Erythroblast (primary cell): ENCODE data around the gene MZF1.

ENCODE experiments used
- DNase-seq, 2 experiments: peaks; one replicate each; lab custom pipeline; 2025; lab: John Stamatoyannopoulos, UW
- GATA1 ChIP-seq: IDR thresholded peaks from 2 replicates; pipeline ENCODE4 v1.6.1; 2011; ENCODE audit warnings: low read depth, mild to moderate bottlenecking, control low read depth, low read length, moderate library complexity
- POLR2A ChIP-seq: IDR thresholded peaks from 2 replicates; pipeline ENCODE4 v1.6.1; 2011; ENCODE audit warnings: mild to moderate bottlenecking, low read length

The MZF1 gene

DNA sequence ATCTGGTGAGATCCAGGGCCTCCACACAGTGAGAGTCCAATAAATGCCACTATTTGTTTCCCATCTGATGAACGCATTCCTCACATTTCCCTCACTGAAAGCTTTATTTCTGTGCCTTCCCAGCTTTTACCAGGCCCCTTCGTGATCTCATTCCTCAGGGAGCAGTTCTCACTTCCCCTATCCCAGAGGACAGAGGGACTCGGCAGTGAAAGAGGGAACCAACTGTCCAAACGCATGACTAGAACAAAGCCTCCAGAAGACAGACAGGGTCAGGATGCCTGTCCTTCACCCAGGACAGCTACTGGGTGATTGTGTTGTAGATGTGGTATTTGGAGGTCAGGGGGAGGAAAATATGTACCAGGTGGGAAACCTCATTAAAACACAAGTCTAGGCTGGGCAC, 51.5 kb downstream of the MZF1 start:
- no peak for DNase-seq
- TF ChIP-seq GATA1, result no peak
- TF ChIP-seq POLR2A, result no peak

- no peak for DNase-seq
- TF ChIP-seq GATA1 (no peak), POLR2A (no peak)
These were observed 52.9 kb downstream of the MZF1 start for GRCh38 chr19:58520257-58520599.

- TF ChIP-seq GATA1 (no peak), POLR2A (peak; percentile 83)
- peak; percentile 97 for DNase-seq
These were observed 53.5 kb downstream of the MZF1 start, which contains the start of gene ZBTB45 for GRCh38 chr19:58519355-58520256. ZBTB45 (minus strand) TSS chr19:58519810; CDS start chr19:58517673, 2,137 bp downstream.

GRCh38 chr19:58519087-58519354, 54.1 kb downstream of the MZF1 start:
- TF ChIP-seq GATA1 (no peak), POLR2A (no peak)
- DNase-seq, result peak; percentile 82 to 86

DNA sequence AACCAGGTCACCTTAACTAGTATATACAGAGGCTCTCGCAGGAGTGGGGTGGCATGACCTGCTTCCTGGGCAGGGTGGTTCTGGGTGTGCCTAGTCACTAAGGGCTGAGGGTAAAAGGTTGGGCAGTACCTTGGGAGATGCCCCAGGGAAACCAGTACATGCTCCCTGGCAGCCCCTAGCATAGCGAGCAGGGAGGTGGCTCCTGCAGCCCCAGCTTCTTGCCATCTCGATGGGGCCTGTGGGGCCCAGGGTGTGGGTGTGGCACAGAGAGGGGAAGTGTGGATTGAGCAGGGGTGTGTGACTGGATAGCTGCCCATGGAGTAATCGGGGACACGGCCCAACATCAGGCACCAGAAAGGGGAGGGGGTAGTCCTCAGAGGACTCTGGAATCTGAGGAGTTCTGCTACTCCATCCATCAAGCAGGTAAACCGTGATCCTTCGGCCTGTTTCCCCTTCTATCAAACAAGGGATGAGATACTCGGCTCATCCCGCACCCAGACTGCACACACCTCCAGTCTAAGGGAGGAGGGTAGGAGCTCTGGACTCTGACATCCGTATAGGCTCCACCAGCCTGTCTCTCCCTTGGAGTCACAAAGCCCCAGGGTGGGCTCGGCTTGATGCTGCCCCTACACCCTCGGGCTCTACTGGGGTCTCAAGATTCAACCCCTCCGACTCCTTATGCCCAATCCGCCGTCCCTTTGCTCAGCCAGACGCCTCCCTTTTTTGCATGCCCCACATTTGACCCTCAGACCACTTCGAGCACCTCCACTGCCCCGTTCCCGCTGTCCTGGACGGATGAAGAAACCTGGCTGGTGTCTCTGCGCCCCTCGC, 54.7 kb downstream of the MZF1 start:
- no peak for TF ChIP-seq GATA1
- peak; percentile 15 for TF ChIP-seq POLR2A
- peak; percentile 62 to 65 for DNase-seq

DNA sequence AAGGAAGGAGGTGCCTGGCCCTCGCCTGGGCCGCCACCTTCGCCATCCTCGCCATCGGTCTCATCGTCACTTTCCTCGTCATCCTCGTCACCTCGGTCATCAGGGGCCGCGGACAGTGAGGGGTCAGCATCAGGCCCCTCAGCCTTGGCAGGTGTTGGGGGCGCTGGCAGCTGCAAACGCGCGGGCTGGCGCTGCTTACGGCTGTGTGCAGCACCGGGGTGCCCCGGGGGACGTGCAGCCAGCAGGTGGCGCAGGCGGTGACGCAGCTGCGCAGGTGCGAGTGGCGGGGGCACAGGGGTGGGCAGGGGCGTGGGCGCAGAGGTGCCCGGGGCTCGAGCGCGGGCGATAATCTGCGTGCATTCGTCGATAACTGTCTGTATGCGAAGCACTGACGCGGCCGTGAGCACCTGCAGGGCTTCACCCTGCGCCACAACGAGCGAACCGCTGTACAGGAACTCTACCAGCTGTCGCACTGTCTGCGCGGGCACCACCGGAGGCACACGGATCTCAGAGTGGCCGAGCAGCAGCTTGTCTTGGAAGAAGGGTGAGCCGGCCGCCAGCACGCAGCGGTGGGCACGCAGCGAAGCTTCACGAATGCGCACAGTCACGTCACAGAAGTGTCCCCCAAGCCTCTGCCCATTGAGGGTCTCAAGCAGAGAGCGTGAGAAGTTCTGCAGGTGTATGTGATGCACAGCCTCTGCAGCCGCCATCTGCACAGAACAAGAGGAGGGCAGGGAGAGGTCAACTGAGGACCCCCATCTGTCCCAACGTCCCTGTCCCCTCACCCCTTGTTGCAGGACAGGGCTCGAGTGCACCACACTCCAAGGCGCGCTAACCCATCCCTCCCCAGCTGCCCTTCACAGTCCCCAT, 55.9 kb downstream of the MZF1 start:
- DNase-seq, result no peak
- TF ChIP-seq GATA1 (no peak), POLR2A (no peak)

- no peak for TF ChIP-seq GATA1
- no peak for TF ChIP-seq POLR2A
- no peak for DNase-seq
These were observed 56.8 kb downstream of the MZF1 start for GRCh38 chr19:58516246-58516836.

GRCh38 chr19:58515259-58515658, 57.9 kb downstream of the MZF1 start:
- DNase-seq, result no peak
- TF ChIP-seq GATA1 (no peak), POLR2A (no peak)

DNA sequence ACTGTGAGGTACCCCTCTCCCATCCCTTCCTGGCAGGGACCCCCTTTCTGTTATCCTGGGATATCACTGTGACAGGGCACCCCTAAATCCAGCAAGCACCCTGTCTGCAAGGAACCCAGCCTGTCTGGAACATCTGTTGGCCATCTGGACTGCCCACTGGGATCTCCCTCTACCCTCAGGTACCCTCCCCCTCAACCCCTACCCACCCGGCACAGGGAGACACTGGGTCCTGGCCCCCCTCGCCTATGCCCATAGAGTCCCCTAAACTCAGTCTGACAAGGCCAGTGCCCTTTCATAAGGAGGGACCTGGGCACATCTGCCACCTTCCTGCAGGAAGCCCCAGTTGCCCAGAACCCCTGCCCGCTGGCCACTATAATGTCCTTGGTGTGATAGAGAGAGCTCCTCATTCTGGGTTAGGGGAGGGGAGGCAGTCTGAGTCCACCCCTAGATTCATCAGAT, 58.5 kb downstream of the MZF1 start:
- DNase-seq, result no peak
- no peak for TF ChIP-seq POLR2A
- no peak for TF ChIP-seq GATA1

DNA sequence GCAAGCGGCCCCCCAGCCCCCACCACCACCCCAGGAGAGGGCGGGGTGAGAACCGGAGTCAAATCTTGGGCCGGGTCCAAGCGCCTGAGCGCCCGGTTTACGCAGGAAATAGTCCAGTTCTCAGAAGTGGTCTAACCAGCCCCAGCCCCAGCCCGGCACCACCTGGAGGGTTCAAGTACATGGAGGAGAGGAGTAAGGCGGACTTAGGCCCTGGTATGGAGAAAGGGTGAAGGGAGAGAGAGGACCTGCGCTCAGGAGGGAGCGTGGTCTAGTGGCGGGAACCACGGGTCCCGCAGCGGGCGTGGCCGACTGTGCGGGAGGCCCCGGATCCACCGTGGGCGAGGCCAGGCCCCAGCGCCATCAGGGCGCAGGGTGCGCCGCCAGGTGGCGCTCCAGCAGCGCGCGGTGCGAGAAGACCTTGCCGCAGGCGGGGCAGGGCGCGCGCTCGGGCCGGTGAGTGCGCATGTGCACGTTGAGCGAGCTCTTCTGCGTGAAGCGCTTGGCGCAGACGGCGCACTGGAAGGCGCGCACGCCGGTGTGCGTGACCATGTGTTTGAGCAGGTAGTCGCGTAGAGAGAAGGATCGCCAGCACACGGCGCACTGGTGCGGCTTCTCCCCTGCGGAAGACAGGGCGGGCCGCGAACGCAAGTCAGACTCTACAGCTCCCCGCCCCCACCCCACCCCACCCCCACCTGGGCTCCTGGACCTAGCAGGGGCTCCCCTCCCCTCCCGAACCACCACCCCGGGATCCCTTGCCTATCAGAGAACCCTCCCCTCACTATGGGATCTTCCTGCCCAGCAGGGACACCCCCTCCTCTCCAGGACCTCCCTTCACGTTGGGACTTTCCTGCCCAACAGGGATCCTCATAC, 59.2 kb downstream of the MZF1 start:
- peak; percentile 96 to 97 for DNase-seq
- TF ChIP-seq GATA1 (no peak), POLR2A (peak; percentile 70)

DNA sequence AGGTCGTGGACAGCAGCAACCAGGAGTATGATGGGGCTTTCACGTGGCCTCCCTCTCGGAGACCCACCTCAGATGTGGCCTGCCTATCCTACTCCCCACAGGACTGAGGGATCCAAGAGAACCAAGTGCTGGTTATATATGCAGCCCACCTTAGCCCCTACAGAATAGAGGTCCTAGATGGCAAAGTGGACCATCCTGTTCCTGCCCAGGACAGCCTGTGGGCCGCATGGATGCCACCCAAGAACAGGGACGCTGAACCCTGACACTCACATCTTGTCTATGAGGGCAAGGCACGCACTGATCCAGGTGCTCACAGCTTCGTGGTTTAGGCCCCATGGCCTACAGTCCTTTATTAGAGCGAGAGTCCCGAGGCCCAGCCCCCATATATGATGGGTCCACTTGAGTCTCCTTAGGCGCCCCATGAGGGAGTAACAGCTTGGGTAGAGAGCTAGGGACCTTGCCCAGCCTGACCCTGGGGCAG, 59.9 kb downstream of the MZF1 start:
- no peak for DNase-seq
- TF ChIP-seq POLR2A (no peak), GATA1 (no peak)
